ENCODE results near the gene TENM3.

TENM3 gene

DNA sequence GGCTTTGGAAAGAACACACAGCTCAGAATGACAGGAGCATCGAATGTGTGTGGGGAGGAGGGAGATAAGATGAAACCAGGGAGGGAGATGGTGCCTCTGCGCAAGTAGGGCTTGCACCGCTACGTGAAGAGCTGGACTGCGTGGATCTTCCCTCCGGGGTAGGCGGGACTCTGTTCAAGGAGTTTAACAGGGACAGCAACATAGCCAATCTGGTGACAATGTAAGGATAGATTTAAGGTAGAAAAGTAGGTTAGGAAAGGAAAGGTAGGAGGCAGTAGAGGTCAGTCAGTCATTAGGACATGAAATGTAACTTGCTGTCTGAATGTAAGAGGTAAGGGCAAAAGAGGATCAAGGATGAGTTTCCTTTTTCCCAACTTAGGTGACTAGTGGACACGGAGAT is 521.4 kb downstream of the TENM3 start:
- Histone ChIP-seq H3F3A (ENCODE audit: insufficient read depth, low read length) (no peaks in the 10 kb centered on the region), H3K4me3 (ENCODE audit: low read length) (no peak overlapping the region), H3K27me3 (replicated peaks; ENCODE audit: insufficient read depth, low read length) (no peaks in the 10 kb centered on the region), H3K4me1 (ENCODE audit: low read length) (no peaks in the 10 kb centered on the region), H3K36me3 (replicated peaks; ENCODE audit: insufficient read depth, low read length) (no peaks in the 10 kb centered on the region), H3K4me2 (ENCODE audit: low read depth, low read length) (no peak overlapping the region), H3K79me2 (ENCODE audit: low read length) (no peaks in the 10 kb centered on the region), H3K9ac (ENCODE audit: low read length) (no peak overlapping the region), H3K9me2 (replicated peaks; ENCODE audit: insufficient read depth, low read length) (no peaks in the 10 kb centered on the region), H3K9me3 (replicated peaks; ENCODE audit: insufficient read depth, low read length) (no peaks in the 10 kb centered on the region), H4K20me1 (ENCODE audit: insufficient read depth, low read length) (no peaks in the 10 kb centered on the region), H3K27ac (ENCODE audit: low read length) (no peak overlapping the region), H2AFZ (ENCODE audit: low read length) (no peak overlapping the region)
- no peak for DNase-seq
- no peak for TF ChIP-seq EZH2phosphoT487 (IDR thresholded peaks at IDR 0.05; ENCODE audit: low read length)
- TF ChIP-seq, protein P1, sequence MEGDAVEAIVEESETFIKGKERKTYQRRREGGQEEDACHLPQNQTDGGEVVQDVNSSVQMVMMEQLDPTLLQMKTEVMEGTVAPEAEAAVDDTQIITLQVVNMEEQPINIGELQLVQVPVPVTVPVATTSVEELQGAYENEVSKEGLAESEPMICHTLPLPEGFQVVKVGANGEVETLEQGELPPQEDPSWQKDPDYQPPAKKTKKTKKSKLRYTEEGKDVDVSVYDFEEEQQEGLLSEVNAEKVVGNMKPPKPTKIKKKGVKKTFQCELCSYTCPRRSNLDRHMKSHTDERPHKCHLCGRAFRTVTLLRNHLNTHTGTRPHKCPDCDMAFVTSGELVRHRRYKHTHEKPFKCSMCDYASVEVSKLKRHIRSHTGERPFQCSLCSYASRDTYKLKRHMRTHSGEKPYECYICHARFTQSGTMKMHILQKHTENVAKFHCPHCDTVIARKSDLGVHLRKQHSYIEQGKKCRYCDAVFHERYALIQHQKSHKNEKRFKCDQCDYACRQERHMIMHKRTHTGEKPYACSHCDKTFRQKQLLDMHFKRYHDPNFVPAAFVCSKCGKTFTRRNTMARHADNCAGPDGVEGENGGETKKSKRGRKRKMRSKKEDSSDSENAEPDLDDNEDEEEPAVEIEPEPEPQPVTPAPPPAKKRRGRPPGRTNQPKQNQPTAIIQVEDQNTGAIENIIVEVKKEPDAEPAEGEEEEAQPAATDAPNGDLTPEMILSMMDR (IDR thresholded peaks at IDR 0.05; ENCODE audit: low read length) = no peak
- TF ChIP-seq EZH2 (optimal IDR thresholded peaks at IDR 0.05; ENCODE audit: low read depth, low read length) = no peak

DNA sequence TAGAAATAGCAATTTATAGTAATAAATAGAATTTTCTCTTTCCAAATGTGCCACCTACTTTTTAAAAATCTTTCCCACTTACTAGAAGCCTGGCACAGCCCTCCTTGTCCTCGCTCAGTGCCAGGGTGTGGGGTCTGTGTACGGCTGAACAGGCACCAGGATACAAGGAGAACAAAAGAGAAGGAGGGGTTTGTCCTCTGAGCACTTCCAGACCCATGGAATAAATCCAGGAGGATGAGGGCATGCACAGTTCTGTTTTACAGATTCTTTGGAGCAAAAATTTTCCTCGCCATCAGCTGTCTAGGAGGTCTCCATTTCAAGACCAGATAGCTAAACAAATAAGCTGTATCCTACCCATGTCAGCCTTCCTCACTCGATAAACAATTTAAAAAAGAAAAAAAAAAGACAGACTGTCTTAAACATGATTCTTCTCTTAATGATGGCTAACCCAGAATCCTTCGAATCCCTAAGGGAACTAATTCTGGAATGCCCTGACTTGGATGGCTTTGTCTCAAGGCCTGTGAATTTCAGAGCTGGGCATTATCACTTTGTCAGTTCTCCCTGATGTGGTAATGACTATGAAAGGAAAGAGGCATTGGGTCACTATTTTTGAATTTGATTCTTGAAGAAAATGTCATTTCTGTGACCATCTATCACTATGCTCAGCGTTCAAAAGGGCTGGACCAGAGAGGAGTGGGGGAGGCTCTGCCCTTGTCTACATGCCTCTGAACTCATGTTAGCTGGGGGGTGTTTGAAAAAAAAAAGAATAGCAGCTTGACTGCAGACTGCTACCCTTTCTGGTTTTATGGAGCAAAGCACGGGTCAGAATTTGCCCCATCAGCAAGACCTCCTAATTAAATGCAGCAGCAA is 523.0 kb downstream of the TENM3 start:
- H3K79me2 ChIP-seq (ENCODE audit: low read length) = no peaks in the 10 kb centered on the region
- no peak overlapping the region for H2AFZ ChIP-seq (ENCODE audit: low read length)
- no peak overlapping the region for H3K9ac ChIP-seq (ENCODE audit: low read length)
- no peak for TF ChIP-seq EZH2phosphoT487 (IDR thresholded peaks at IDR 0.05; ENCODE audit: low read length)
- TF ChIP-seq, protein P1 (IDR thresholded peaks at IDR 0.05; ENCODE audit: low read length) = no peak
- no peak for TF ChIP-seq EZH2 (optimal IDR thresholded peaks at IDR 0.05; ENCODE audit: low read depth, low read length)
- H3K27ac ChIP-seq (ENCODE audit: low read length) = no peak overlapping the region
- no peaks in the 10 kb centered on the region for H3K27me3 ChIP-seq (replicated peaks; ENCODE audit: insufficient read depth, low read length)
- H3K4me3 ChIP-seq (ENCODE audit: low read length) = no peak overlapping the region
- no peaks in the 10 kb centered on the region for H3K9me2 ChIP-seq (replicated peaks; ENCODE audit: insufficient read depth, low read length)
- no peaks in the 10 kb centered on the region for H4K20me1 ChIP-seq (ENCODE audit: insufficient read depth, low read length)
- H3K4me2 ChIP-seq (ENCODE audit: low read depth, low read length) = no peak overlapping the region
- DNase-seq = no peak
- H3K36me3 ChIP-seq (replicated peaks; ENCODE audit: insufficient read depth, low read length) = no peaks in the 10 kb centered on the region
- H3F3A ChIP-seq (ENCODE audit: insufficient read depth, low read length) = no peaks in the 10 kb centered on the region
- H3K9me3 ChIP-seq (replicated peaks; ENCODE audit: insufficient read depth, low read length) = no peaks in the 10 kb centered on the region
- no peaks in the 10 kb centered on the region for H3K4me1 ChIP-seq (ENCODE audit: low read length)

DNA sequence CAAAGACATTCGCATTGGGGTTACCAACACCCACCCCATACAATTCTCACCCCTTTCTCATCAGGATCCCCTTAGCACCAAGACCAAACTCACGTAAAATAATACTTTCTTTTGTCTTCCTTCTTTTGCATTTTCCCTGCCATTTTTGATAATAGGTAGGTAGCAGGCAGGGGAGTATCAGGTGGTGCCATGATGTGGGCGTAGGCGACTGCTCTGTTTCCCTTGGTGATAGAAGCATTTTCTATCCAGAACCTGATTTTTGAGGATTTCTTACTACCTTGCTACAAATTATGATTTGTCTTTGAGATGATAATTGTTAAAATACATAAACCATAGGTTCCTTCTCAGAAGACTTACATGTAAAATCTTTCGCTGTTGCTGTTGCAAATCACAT is 523.7 kb downstream of the TENM3 start:
- Histone ChIP-seq H3K4me1 (ENCODE audit: low read length) (no peaks in the 10 kb centered on the region), H3K4me3 (ENCODE audit: low read length) (no peak overlapping the region), H3K4me2 (ENCODE audit: low read depth, low read length) (no peak overlapping the region), H3K27ac (ENCODE audit: low read length) (no peak overlapping the region), H3K9ac (ENCODE audit: low read length) (no peak overlapping the region), H3K79me2 (ENCODE audit: low read length) (no peaks in the 10 kb centered on the region), H3K36me3 (replicated peaks; ENCODE audit: insufficient read depth, low read length) (no peaks in the 10 kb centered on the region), H2AFZ (ENCODE audit: low read length) (no peak overlapping the region), H3K9me3 (replicated peaks; ENCODE audit: insufficient read depth, low read length) (no peaks in the 10 kb centered on the region), H3K9me2 (replicated peaks; ENCODE audit: insufficient read depth, low read length) (no peaks in the 10 kb centered on the region), H3K27me3 (replicated peaks; ENCODE audit: insufficient read depth, low read length) (no peaks in the 10 kb centered on the region), H4K20me1 (ENCODE audit: insufficient read depth, low read length) (no peaks in the 10 kb centered on the region), H3F3A (ENCODE audit: insufficient read depth, low read length) (no peaks in the 10 kb centered on the region)
- TF ChIP-seq, protein P1 (IDR thresholded peaks at IDR 0.05; ENCODE audit: low read length) = no peak
- TF ChIP-seq EZH2 (optimal IDR thresholded peaks at IDR 0.05; ENCODE audit: low read depth, low read length) = no peak
- no peak for TF ChIP-seq EZH2phosphoT487 (IDR thresholded peaks at IDR 0.05; ENCODE audit: low read length)
- no peak for DNase-seq

All from MM.1S (cell line).